ENCODE results near the gene CHRDL2. TPM values are rescaled to one million over a fixed set of nuclear protein-coding genes. Genes with fewer than 3 reads are reported as not detected.

The CHRDL2 gene, protein sequence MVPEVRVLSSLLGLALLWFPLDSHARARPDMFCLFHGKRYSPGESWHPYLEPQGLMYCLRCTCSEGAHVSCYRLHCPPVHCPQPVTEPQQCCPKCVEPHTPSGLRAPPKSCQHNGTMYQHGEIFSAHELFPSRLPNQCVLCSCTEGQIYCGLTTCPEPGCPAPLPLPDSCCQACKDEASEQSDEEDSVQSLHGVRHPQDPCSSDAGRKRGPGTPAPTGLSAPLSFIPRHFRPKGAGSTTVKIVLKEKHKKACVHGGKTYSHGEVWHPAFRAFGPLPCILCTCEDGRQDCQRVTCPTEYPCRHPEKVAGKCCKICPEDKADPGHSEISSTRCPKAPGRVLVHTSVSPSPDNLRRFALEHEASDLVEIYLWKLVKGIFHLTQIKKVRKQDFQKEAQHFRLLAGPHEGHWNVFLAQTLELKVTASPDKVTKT
- total RNA-seq: not detected in 2 replicates
- not detected for total RNA-seq (2013)
- polyA plus RNA-seq: 0.24 TPM in 1 of 2 replicates, not detected in the other
- polyA minus RNA-seq: not detected in 2 replicates

- Histone ChIP-seq H2AFZ (ENCODE audit: insufficient read depth, low read depth, low read length, poor library complexity, severe bottlenecking) (no peak within 1 kb of the TSS), H3K4me1 (ENCODE audit: control insufficient read depth in 2 of 2, insufficient read depth in 2 of 2, low read length in 2 of 2) (peaks cover 6 to 7% of the 10 kb centered on the region in 2 donors), H3K9ac (ENCODE audit: low read length) (no peak within 1 kb of the TSS), H3K27me3 (replicated peaks in 1 of 4; ENCODE audit: control extremely low read depth in 1 of 4, control insufficient read depth in 3 of 4, insufficient read depth in 4 of 4, low read length in 3 of 4) (peaks cover 0 to 29% (median 23%) of the 10 kb centered on the region in 4 experiments), H3K4me3 (ENCODE audit: control extremely low read depth in 1 of 5, extremely low read depth in 1 of 5, insufficient read depth in 1 of 5, low read depth in 2 of 5, low read length in 4 of 5) (no peak within 1 kb of the TSS), H3K79me2 (ENCODE audit: control insufficient read depth, insufficient read depth, low read length) (no peaks in the 10 kb centered on the region), H3K9me3 (ENCODE audit: control extremely low read depth in 1 of 3, control insufficient read depth in 2 of 3, insufficient read depth in 1 of 3, low read length in 2 of 3) (no peaks in the 10 kb centered on the region), H3K36me3 (replicated peaks in 1 of 2; ENCODE audit: control extremely low read depth in 1 of 2, control insufficient read depth in 1 of 2, extremely low read depth in 1 of 2, insufficient read depth in 2 of 2, low read length in 1 of 2) (no peaks in the 10 kb centered on the region), H3K4me2 (replicated peaks; ENCODE audit: low read depth, low read length, poor library complexity, severe bottlenecking) (peak within 1 kb of the TSS; percentile 54), H4K20me1 (ENCODE audit: control insufficient read depth, insufficient read depth, low read length, poor library complexity, severe bottlenecking) (no peaks in the 10 kb centered on the region), H3K27ac (ENCODE audit: low read length in 2 of 2) (no peak within 1 kb of the TSS)
- intact Hi-C loops (cut with micrococcal nuclease): no loop called here
- TF ChIP-seq EZH2 (IDR thresholded peaks at IDR 0.05; ENCODE audit: borderline replicate concordance, insufficient read depth, low read depth, low read length, poor library complexity, severe bottlenecking) (no peak), CTCF (IDR thresholded peaks at IDR 0.05) (no peak)
- H3K4me1 Mint-ChIP-seq: peaks cover 10% of the 10 kb centered on the region
- WGBS (ENCODE audit: insufficient coverage): 7% methylated on average over 64 of the region's 69 CpGs
- ATAC-seq (ENCODE audit: low read depth) (no peak), DNase-seq (no peak)
- peak within 1 kb of the TSS; percentile 31 for H3K4me3 Mint-ChIP-seq
- H3K9me3 Mint-ChIP-seq (ENCODE audit: insufficient read depth): no peaks in the 10 kb centered on the region
- ChIA-PET POLR2A (no interaction called here), CTCF (interaction anchor here (0.6 to 0.8 kb wide), 2 partner anchors 27 to 29 kb away, joined by 3 read pairs; no protein-coding TSS in a partner anchor)
- peaks cover 56% of the 10 kb centered on the region for H3K27me3 Mint-ChIP-seq
- no peak within 1 kb of the TSS for H3K27ac Mint-ChIP-seq
These were observed at the start of gene CHRDL2 for GRCh38 chr11:74731301-74732094. Gene CHRDL2, minus strand, starts transcription at chr11:74731426. Its CDS starts 538 bp downstream, at chr11:74730888.
